HG03045 (cell line): ENCODE results near the gene FNIP2.

Experiments used
- ATAC-seq: cut with Tn5 transposase; IDR thresholded peaks from one replicate; pipeline ENCODE4 v1.9.1; 2021; ENCODE audit warnings: mild to moderate bottlenecking, moderate library complexity; ENCODE audit not compliant: unreplicated experiment

Gene FNIP2

DNA sequence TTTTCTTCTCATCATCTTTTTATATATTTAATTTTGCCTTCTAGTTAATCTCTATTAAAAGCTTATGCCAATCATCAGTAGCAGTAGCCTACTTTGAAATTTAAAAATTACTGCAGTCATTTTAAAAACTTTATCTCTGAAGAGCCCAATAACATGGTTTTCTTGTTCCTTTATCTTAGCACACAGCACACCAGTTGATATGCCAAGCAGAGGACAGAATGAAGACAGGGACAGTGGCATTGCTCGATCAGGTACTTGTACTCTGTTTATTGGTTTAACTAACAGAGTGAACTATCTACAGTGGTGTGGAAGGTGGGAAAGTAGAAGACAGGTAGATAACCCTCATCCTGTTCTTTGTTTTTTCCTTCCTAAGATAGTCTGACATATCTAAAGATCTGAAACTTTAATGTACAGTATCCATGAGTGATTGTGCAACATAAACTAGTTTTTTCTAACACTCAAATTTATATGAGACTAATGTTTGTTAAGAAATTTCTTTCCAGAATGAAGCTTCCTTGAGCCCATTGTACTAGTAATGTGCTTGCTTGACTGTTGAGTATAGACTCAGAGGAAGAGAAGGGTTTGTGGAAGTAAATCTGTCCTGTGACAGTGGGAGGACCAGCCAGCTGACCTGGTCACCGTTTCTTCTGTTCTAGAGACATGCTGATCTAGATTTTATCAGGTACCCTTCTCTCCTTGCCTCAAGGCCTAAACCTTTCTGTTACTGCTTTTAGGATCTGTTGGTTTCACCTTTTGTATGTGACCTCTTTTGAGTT lies 66.6 kb downstream of the FNIP2 start:
- no peak for ATAC-seq

DNA sequence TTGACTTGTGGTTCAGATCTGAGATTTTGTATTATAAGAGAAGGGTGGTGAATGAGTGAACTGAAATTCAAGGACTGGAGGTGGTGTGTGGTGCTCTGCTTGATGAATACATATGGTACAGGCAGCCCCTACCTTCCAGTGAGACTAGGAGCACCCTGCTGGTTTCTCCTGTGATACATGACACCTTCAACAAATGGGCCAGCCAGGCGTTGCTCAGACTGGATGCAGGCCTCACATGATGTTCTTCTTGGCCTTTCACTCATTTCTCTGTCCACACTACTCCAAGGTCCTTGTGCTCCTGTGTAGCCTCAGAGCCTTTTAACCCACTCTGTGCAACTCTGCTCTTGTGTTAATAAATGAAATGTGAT lies 67.2 kb downstream of the FNIP2 start:
- ATAC-seq: no peak

DNA sequence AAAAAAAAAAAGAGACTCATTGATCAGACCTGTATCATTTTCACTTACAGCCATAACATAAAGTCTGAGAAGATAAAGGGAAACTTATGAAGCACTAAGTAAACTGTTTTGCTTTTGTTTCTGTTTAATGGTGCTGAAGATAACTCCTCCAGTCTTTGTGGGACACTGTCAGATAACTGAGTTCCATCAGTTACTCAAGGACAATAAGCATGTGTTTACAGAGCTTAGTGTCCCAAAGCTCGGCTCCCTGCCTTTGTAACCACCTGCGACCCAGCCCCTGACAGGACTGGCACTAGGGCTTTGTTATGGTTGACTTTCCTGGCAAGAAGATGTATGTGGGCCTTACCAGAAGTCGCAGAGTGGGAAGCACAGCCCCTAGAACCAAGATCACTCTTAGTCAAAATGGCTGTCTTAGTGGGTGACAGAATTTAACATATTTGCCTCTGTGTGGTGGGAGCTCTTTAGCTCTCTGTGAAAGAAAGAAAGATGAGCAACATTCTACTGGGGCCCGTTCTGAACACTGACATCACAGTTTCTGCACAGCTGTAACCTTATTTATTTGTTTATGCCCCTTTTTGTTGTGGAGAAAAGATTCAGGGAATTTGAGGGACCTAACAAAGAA lies 68.1 kb downstream of the FNIP2 start:
- ATAC-seq: no peak

DNA sequence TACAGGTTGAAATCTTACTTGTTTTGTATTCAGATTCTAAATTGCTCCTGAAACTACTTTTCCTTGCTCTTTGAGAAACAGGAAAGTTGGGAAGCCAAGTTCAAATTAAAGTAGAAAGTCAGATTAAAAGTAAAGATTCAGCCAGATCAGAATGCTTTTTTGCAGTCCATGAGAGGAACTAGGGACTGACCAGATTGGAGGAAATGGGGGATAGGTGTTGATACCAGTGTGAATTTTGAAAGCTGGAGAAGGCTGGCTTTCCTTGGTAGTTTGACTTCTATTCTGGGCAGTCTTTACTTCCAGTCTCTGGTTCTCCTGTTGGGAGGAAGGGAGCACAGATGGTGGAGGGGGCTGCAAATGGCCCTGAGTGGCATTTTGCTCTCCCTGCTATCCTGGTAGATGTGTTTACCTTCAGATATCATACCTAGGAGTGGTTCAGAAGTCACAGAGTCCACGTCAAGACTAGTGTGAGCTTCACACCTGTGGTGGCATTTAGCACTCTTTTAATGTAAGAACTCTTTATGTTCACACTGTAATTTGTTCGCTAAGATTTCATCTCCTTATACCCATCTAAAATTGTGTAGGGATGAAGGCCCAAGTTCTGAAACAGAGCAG lies 68.8 kb downstream of the FNIP2 start:
- ATAC-seq: no peak

DNA sequence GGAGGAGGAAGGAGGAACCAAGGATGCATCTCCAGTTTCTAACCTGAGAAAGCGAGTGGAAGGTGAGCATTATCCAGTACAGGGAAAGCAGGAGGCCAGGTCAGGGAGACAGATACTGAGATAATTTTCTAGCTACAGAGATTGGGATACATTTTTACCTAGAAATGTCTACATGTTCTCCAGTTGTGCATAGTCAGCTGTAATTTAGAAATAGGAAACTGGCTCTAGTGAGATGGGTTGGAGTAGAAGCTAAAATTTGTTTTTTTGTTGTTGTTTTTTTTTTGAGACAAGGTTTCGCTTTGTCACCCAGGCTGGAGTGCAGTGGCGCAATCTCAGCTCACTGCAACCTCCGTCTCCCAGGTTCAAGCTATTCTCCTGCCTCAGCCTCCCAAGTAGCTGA lies 71.3 kb downstream of the FNIP2 start:
- ATAC-seq: no peak

DNA sequence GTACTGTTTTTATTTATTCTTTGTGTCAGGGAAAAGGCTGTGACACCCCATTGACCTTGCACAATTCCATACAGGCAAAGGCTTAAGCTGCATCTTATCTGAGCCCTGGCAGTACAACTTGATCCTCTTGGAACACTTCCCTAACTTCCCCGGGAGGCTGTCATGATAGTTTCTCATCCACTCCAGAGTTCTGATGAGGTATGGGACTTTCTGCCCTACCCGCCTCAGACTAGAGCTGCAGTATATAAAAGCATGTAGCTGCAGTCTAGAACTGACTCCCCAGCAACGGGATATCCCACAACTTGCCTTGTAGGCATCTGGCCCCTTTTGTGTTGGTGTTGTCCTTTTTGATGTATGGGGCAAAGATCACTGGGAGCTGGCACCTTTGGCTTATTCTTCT lies 72.7 kb downstream of the FNIP2 start:
- no peak for ATAC-seq

DNA sequence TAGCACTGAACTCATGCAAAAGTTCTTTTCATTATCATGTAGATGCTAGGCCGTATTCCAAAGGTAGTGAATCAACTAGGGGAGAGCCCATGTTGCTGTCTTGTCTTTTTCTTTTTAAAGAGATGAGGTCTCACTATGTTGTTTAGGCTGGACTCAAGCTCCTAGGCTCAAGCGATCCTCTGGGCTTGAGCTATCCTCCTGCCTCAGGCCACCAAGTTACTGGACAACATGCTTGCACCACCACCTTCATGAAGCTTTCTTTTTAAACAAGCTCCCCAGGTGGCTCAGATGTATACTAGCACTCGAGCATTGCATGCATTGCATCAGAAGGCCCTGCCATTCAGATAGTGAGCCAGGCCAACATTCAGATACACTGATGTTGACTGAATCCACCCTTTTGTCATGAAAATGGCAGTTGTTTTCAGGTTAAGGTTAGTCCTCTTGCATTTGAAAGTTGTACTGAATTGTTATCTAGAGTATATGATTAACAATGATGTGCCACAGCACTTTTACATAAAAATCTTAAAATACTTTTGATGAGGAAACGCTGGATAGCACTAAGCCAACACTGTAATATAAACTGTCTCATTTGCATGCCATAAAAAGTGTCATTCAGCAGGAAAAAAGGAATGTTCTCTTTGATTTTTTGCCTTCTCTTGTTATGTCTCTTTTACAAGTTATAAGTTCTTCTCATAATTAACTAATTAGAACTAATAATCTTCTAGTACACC lies 76.7 kb downstream of the FNIP2 start:
- no peak for ATAC-seq

DNA sequence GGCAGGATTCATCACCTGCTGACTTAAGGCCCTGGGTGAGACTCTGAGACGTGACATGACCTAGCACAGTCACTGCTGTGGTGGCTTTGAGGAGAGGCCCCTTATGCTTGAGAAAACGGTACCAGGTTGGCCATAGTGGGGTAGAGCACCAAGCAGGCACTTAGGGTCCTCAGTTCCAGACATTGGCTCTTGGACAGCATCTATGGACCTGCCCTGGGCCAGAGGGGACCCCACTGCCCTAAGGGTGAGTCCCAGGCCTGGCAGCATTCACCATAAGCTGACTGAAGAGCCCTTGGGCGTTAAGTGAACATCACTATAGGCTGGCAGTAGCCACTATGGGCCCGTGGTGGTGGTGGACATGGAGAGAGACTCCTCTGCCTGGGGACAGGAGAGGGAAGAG lies 78.7 kb downstream of the FNIP2 start:
- no peak for ATAC-seq

DNA sequence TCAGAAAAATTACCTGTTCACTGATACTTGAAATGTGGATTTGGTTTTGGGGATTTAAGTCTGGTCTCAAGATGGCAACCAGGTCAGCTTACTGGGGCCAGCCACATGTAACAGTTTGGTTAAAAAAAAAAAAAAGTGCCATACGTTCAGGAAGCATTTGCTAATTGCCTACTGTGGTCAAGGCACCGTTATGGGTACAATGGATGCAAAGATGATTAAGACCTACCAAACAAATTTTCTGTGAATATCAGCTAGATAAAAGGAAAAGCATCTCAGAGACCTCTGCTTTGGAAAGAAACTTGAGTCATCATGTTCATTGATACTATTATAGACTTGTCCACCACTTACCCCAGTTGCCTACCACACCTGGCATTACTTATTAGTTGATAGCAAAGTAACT lies 80.9 kb downstream of the FNIP2 start:
- ATAC-seq: no peak

DNA sequence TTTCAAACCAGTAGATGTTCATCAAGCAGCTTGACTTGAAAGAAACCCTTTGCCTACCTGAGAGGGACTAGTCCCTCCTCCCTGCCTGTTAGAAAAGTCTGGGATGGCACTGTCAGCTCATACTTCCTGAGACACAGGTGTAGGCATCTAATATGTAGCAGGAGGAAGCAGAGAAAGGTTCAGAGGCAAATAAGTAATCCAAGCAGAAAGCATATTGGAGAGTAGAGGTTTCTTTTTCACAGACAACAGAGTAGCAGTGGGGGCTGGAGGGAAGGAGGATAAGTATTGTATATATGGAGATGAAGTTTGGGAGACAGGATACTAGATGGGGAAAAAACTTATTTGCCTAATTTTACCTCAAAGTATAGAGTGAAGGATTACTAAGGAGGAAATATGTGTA lies 81.5 kb downstream of the FNIP2 start:
- no peak for ATAC-seq

DNA sequence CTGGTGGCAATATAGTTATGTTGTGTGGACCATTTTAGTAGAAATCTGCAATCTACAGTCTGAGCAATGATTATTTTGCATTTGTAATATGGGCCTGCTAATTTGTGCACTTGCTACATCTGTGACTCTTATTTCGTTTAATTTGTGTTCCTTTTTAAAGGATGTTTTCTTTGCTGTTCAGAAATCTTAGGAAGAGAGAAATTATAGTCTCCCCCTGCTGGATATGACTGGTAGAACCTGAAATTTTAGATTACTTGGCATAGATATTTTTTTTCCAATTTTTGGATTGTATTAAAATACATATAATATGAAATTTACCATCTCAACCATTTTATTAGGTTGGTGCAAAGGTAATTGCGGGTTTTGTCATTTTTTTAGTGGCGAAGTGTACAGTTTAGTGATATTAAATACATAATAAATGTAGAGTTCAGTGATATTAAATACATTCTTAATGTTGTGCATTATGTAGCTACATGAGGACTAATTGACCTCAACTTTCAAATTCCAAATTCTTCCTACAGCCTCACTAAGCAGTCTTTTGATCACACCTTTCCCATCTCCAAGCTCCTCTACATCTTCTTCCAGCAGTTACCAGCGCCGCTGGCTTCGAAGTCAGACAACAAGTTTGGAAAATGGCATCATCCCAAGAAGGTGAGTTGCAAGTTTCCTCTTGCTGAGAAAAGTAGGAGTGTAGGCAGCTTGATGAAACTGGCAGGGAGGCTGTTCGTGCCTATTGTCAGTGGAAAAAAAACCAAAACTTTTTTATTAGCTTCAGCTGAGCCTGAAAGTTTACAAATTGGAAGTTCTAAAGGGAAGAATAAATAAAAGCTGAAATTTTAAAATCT lies 82.2 kb downstream of the FNIP2 start:
- no peak for ATAC-seq

DNA sequence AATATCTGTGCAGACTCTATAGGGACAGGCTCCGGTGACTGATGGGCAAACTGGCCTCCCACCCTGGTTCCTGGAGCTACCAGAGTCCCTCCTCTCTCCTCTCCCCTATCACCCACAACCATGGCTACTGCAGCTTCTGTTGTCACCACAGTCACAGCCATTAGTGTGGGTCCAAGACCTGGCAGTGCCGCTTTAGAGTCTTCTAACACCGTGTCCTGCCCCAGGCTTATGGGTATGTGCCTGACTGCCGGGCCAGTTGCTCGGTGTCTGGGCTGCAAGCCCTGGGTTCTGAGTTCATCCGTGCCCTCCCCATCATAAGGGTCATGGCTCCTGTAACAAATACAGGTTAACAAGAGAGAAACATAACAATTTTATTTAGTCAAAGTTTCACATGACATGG lies 85.4 kb downstream of the FNIP2 start:
- ATAC-seq: no peak

DNA sequence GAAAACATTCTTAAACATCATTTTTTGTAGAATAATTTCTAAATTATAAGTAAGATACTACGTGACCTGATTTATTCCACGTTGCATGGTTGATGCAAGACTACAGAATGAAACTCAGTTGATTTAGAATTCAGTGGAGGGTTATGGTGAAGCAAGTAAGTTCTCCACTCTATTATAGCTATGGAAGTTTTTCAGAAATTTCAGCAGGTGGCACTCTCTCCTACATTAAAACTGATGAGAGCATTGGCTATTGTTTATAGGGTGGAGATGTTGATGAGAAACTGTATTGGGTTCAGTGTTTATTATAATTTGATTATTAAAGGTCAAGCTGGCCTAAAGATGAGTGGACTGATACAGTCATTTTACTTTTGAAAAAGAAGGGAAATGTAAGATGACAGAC lies 88.0 kb downstream of the FNIP2 start:
- no peak for ATAC-seq

DNA sequence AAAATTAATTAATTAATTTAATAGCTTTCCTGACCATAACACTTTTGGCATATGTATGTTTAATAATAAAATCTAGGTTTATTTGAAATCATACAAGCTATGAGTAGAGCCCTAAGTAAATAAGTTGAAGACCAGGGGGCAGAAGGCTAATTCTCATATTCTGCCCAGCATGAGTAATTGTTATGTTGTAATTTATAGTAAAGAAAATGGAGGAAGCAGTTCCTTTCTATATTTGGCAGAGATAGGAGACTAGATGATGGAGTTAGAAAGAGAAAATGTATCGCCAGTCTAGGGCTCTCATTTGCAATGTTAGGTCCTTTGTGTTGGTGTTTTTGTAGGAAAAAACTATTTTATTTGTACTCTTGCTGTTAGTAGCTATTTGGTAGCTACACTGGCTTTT lies 89.1 kb downstream of the FNIP2 start:
- ATAC-seq: no peak

DNA sequence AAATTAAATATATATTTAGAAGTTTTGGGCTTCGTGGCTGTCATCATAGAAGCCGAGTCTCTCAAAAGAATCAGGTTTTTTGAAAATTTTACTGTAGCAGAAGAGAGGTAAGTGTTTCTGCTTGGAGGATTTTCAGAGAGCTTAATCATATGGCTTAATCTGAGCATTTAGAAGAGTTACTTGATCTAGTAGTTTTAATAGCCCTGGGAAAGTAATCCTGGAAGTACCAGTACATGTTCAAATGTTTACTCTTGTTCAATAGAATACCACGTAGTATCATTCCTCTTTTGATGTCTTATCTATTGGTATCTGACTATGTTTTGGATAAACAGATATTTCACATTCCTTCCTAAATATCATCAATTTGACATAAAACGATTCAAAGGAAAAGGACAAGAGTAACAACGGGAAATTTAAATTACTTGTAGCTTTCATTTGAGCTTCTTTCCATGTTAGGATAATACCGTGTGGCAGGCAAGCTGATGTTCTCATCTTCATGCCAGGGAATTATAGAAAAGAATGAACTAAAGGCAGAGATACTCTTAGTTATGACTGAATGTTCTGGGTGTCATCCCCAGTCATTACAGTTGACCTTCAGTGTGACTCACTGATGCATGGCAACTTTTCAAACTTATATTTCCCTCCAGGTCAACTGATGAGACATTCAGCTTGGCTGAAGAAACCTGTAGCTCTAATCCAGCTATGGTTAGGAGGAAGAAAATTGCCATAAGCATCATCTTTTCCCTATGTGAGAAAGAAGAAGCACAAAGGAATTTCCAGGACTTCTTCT lies 89.8 kb downstream of the FNIP2 start:
- no peak for ATAC-seq

DNA sequence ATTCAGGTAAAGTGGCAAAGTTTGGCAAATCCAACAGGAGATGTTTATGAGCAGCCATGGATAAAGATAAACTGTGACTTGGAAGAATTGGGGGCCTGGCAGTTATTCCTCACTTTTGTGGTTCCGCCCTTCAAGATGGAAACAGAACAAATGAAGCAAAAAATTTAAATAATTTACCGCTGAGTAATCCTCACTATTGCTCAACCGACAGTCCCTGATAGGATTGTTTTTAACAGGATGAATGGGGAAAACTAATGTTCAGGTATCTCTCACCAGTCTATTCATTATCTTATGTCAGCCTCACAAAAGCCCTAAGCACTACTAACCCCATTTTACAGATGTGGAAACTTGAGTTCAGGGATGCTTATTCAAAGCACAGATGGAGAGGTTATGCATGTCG lies 90.8 kb downstream of the FNIP2 start:
- no peak for ATAC-seq

DNA sequence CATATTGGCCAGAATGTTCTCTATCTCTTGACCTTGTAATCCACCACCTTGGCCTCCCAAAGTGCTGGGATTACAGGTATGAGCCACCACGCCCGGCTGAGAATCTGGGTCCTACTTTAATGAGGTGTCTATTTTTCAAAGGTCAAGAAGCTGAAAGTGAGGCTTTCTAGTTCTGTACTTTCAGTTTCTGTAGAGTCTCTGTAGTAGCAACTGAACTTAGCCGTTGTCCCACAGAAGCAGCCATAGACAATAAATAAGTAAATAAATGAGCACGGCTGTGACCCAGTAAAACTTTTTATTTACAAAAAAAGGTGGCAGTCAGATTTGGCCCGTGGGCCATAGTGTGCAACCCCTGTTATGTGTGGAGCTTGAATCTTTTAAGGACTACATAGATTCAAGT lies 92.0 kb downstream of the FNIP2 start:
- peak; percentile 78 for ATAC-seq

DNA sequence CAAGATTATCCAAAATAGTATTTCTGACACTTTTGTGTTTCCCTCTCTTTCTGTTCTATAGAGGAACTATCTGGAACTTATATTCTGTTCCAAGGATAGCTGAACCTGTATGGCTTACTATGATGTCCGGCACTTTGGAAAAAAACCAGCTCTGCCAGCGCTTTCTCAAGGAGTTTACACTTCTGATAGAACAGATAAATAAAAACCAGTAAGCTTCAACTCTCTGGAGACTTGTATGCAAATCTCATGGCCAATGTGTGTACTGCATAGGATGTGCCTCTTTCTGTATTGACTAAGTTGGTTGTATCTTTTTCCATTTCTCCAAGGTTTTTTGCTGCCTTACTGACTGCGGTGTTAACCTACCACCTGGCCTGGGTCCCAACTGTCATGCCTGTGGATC lies 92.5 kb downstream of the FNIP2 start:
- peak; percentile 41 for ATAC-seq

DNA sequence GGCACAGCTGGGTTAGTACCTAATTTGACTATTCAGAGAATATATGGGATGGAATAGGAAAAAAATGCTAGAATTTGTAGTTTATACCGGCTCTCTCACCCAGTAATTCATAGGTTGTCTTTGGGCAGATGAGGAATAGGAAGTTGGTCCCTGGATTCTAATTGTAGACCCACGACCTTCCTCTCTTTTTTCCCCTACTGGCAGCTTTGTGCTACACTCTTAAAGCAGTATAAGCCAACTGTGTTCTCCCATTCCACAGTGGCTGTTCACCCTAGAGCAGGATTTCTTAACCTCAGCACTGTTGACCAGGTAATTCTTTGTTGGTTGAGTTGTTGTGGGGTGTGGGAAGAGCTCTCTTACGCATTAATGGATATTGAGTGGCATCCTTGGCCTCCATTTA lies 92.9 kb downstream of the FNIP2 start:
- no peak for ATAC-seq

DNA sequence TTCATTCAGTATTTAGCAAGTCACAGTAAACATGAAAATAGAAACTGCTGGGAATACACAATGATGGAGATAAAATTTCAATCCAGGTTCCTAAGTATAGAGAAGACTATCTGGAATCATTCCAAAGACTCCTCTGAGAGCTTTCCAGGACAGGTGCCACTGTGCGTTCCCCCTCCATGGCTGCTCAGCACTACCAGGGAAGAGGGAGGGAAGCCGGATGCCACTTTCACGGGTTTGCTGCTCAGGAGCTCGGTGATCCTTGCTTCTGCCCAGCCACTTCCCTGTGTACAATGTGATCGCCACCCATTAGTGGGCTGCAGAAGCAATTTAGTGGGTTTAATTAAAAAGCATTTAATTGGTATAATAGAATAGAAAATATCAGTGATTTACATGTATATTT lies 94.5 kb downstream of the FNIP2 start:
- no peak for ATAC-seq
